K562 (cell line): ENCODE data around the gene CORO1A.

ENCODE experiments used
- EP300 ChIP-seq: IDR thresholded peaks from 2 replicates; pipeline ENCODE4 v1.6.1; 2012; ENCODE audit warnings: low read length, improper control_type of control experiment
- ESRRA ChIP-seq: fragments of 450-650 bp; IDR thresholded peaks from 2 replicates; pipeline ENCODE4 v1.6.1; 2014; ENCODE audit warnings: low read depth, mild to moderate bottlenecking, moderate library complexity, borderline replicate concordance
- EZH2 ChIP-seq: IDR thresholded peaks from 2 replicates; pipeline ENCODE4 v1.6.1; 2012; ENCODE audit warnings: low read depth, mild to moderate bottlenecking, inconsistent platforms, low read length, borderline replicate concordance
- LEF1 ChIP-seq: fragments of 450-650 bp; IDR thresholded peaks from 2 replicates; pipeline ENCODE4 v1.6.1; 2016; ENCODE audit warnings: mild to moderate bottlenecking
- POLR2A ChIP-seq: fragments of 450-650 bp; conservative IDR thresholded peaks from 2 replicates; pipeline ENCODE4 v1.6.1; 2016
- PREB ChIP-seq: sonication (generic); formaldehyde crosslinking; IDR thresholded peaks from 2 replicates; pipeline ENCODE4 v1.8.1; 2023; ENCODE audit warnings: mild to moderate bottlenecking, missing genetic modification reagents
- SMC3 ChIP-seq: conservative IDR thresholded peaks from 2 replicates; pipeline ENCODE4 v1.6.1; 2011; ENCODE audit warnings: low read depth, low read length, improper control_type of control experiment; ENCODE audit not compliant: insufficient read depth
- SP2 ChIP-seq: IDR thresholded peaks from 2 replicates; pipeline ENCODE4 v1.6.1; 2011; ENCODE audit warnings: mild to moderate bottlenecking, low read depth, low read length, moderate library complexity; ENCODE audit not compliant: poor library complexity, severe bottlenecking; ENCODE audit errors: extremely low read depth
- SRF ChIP-seq, 2 experiments: fragments of 250-450, 450-650 bp in 1 of 2; sonication (Bioruptor Pico) in 1 of 2; sonication (generic) in 1 of 2; formaldehyde crosslinking; IDR thresholded peaks; 2 replicates each; pipeline versions ENCODE4 v1.5.0 to v1.5.1; 2020 to 2022; ENCODE audit warnings: mild to moderate bottlenecking in 1 of 2, missing genetic modification reagents in 1 of 2
- U2AF2 ChIP-seq: fragments of 200-400 bp; formaldehyde crosslinking; optimal IDR thresholded peaks from 2 replicates; pipeline ENCODE3; 2017; ENCODE audit warnings: low read depth, mild to moderate bottlenecking, low read length
- ZBTB7A ChIP-seq: IDR thresholded peaks from 2 replicates; pipeline ENCODE4 v1.6.1; 2011; ENCODE audit warnings: low read depth, mild to moderate bottlenecking, low read length, moderate library complexity, borderline replicate concordance; ENCODE audit not compliant: control insufficient read depth
- ZC3H4 ChIP-seq: sonication (generic); formaldehyde crosslinking; IDR thresholded peaks from 2 replicates; pipeline ENCODE4 v1.9.0; 2021; ENCODE audit warnings: missing genetic modification reagents, borderline replicate concordance
- ZFP36 ChIP-seq: fragments of 150-350 bp; IDR thresholded peaks from 2 replicates; pipeline ENCODE4 v1.6.1; 2018; ENCODE audit warnings: low read length, low read depth; ENCODE audit not compliant: partially characterized antibody
- TF ChIP-seq, protein P1 (sequence below): fragments of 250-450 bp; sonication (Bioruptor Pico); IDR thresholded peaks from 2 replicates; pipeline ENCODE4 v1.5.0; 2020; ENCODE audit warnings: mild to moderate bottlenecking

DNA sequence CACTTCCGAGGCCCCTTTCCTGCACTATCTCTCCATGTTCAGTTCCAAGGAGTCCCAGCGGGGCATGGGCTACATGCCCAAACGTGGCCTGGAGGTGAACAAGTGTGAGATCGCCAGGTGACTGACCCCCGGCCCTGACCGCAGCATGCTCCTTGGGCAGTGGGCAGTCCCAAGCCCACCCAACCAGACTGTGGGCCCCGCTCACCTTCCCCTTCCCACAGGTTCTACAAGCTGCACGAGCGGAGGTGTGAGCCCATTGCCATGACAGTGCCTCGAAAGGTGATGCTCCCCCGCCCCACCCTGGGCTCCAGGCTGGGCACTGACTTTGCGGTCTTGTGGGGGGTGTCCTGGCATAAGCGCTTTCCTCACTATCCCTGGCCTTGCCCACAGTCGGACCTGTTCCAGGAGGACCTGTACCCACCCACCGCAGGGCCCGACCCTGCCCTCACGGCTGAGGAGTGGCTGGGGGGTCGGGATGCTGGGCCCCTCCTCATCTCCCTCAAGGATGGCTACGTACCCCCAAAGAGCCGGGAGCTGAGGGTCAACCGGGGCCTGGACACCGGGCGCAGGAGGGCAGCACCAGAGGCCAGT lies 4.7 kb downstream of the CORO1A start:
- TF ChIP-seq ZFP36: no peak
- TF ChIP-seq SP2: no peak
- TF ChIP-seq ZBTB7A: no peak
- no peak for TF ChIP-seq EZH2
- no peak for TF ChIP-seq ESRRA
- TF ChIP-seq SMC3: no peak
- TF ChIP-seq ZC3H4 (CRISPR knock-in tag): no peak
- no peak for TF ChIP-seq SRF (CRISPR knock-in tag; IDR thresholded peaks at IDR 0.05)
- TF ChIP-seq EP300: no peak
- TF ChIP-seq LEF1: no peak
- TF ChIP-seq, protein P1, sequence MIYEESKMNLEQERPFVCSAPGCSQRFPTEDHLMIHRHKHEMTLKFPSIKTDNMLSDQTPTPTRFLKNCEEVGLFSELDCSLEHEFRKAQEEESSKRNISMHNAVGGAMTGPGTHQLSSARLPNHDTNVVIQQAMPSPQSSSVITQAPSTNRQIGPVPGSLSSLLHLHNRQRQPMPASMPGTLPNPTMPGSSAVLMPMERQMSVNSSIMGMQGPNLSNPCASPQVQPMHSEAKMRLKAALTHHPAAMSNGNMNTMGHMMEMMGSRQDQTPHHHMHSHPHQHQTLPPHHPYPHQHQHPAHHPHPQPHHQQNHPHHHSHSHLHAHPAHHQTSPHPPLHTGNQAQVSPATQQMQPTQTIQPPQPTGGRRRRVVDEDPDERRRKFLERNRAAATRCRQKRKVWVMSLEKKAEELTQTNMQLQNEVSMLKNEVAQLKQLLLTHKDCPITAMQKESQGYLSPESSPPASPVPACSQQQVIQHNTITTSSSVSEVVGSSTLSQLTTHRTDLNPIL: no peak
- TF ChIP-seq PREB: no peak
- no peak for TF ChIP-seq POLR2A
- no peak for TF ChIP-seq U2AF2
